MM.1S (cell line): ENCODE data around the gene C10orf120.

Experiments
- DNase-seq: peaks from one replicate; pipeline ENCODE4 v3.0.0-alpha.2; 2015
- H2AFZ ChIP-seq: fragments of 300-600 bp; sonication (generic); 2 replicates; pipeline ENCODE4 v1.6.0; 2016; ENCODE audit warnings: antibody characterized with exemption, low read length
- H3F3A ChIP-seq: fragments of 300-600 bp; sonication (generic); 2 replicates; pipeline ENCODE4 v1.6.1; 2016; ENCODE audit warnings: mild to moderate bottlenecking, antibody characterized with exemption, low read length, moderate library complexity, mixed read lengths; ENCODE audit not compliant: insufficient read depth
- H3K27ac ChIP-seq: fragments of 300-600 bp; sonication (generic); 2 replicates; pipeline ENCODE4 v1.5.1; 2016; ENCODE audit warnings: mild to moderate bottlenecking, low read length
- H3K27me3 ChIP-seq: fragments of 300-600 bp; sonication (generic); replicated peaks from 2 replicates; pipeline ENCODE4 v1.6.0; 2016; ENCODE audit warnings: low read length; ENCODE audit not compliant: insufficient read depth
- H3K36me3 ChIP-seq: fragments of 300-600 bp; sonication (generic); replicated peaks from 2 replicates; pipeline ENCODE4 v1.6.1; 2016; ENCODE audit warnings: mild to moderate bottlenecking, low read length, mixed read lengths; ENCODE audit not compliant: insufficient read depth
- H3K4me1 ChIP-seq: fragments of 300-600 bp; sonication (generic); 2 replicates; pipeline ENCODE4 v1.6.1; 2016; ENCODE audit warnings: low read length, mixed read lengths
- H3K4me2 ChIP-seq: fragments of 300-600 bp; sonication (generic); 2 replicates; pipeline ENCODE4 v1.6.0; 2016; ENCODE audit warnings: low read depth, low read length
- H3K4me3 ChIP-seq: fragments of 300-600 bp; sonication (generic); 2 replicates; pipeline ENCODE4 v1.5.1; 2016; ENCODE audit warnings: low read length, mixed read lengths
- H3K79me2 ChIP-seq: fragments of 300-600 bp; sonication (generic); 2 replicates; pipeline ENCODE4 v1.6.1; 2016; ENCODE audit warnings: mixed run types, low read length, mixed read lengths
- H3K9ac ChIP-seq: fragments of 300-600 bp; sonication (generic); 2 replicates; pipeline ENCODE4 v1.6.1; 2016; ENCODE audit warnings: low read length, mixed read lengths
- H3K9me2 ChIP-seq: fragments of 300-600 bp; sonication (generic); replicated peaks from 2 replicates; pipeline ENCODE4 v1.6.1; 2016; ENCODE audit warnings: mild to moderate bottlenecking, low read length, mixed read lengths; ENCODE audit not compliant: insufficient read depth
- H3K9me3 ChIP-seq: fragments of 300-600 bp; sonication (generic); replicated peaks from 2 replicates; pipeline ENCODE4 v1.6.1; 2016; ENCODE audit warnings: mild to moderate bottlenecking, low read length, mixed read lengths; ENCODE audit not compliant: insufficient read depth
- H4K20me1 ChIP-seq: fragments of 300-600 bp; sonication (generic); 2 replicates; pipeline ENCODE4 v1.6.1; 2016; ENCODE audit warnings: mild to moderate bottlenecking, low read length, moderate library complexity, mixed read lengths; ENCODE audit not compliant: insufficient read depth
- CTCF ChIP-seq: fragments of 300-600 bp; sonication (generic); IDR thresholded peaks from 2 replicates; pipeline ENCODE4 v1.5.1; 2016; ENCODE audit warnings: antibody characterized with exemption, low read length, mixed read lengths
- EZH2 ChIP-seq: fragments of 300-600 bp; sonication (generic); optimal IDR thresholded peaks from 2 replicates; pipeline ENCODE3; 2017; ENCODE audit warnings: low read depth, mild to moderate bottlenecking, antibody characterized with exemption, low read length, mixed read lengths
- EZH2phosphoT487 ChIP-seq: fragments of 300-600 bp; sonication (generic); IDR thresholded peaks from 2 replicates; pipeline ENCODE4 v1.6.1; 2018; ENCODE audit warnings: antibody characterized with exemption, low read length

C10orf120 gene

DNA sequence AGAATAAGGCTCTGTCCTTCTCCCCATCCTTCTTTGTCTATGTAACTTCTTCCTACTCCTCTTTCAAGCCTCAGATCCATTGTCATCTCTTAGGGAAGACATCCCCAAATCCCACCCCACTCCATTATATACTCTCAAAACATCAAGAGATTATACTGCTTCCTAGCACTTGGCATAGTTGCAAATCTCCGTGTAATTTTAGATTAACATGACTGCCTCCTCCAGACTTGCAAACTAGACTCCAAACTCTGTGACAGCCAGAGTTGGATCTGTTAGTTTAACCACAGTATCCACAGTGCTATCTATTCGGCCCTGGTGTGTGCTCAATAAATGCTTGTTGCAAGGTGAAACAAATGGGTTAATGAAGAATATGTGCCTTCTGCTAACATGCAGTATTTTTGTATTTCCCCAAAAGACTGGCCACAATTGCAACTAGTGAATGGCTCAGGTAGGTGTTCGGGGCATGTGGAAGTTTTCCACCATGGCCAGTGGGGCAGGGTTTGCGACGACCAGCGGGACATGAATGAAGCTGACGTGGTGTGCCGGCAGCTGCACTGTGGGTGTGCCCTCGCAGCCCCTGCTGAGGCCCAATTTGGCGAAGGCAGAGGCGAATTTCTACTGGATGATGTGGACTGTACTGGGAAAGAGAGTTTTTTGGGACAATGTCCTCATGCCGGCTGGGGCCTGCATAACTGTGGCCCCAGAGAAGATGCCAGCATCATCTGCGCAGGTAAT, 34.5 kb upstream of the C10orf120 start:
- no peaks in the 10 kb centered on the region for H3K79me2 ChIP-seq
- H4K20me1 ChIP-seq, result no peaks in the 10 kb centered on the region
- H3K4me1 ChIP-seq, result no peaks in the 10 kb centered on the region
- TF ChIP-seq EZH2 (no peak), CTCF (no peak), EZH2phosphoT487 (no peak)
- no peaks in the 10 kb centered on the region for H3K27me3 ChIP-seq
- H3K36me3 ChIP-seq, result no peaks in the 10 kb centered on the region
- no peaks in the 10 kb centered on the region for H3K9me3 ChIP-seq
- no peaks in the 10 kb centered on the region for H3K9me2 ChIP-seq
- no peaks in the 10 kb centered on the region for H3F3A ChIP-seq
- no peak overlapping the region for H2AFZ ChIP-seq
- no peak overlapping the region for H3K27ac ChIP-seq
- no peak for DNase-seq
- no peak overlapping the region for H3K4me3 ChIP-seq
- H3K4me2 ChIP-seq, result no peak overlapping the region
- no peak overlapping the region for H3K9ac ChIP-seq

- H3K4me2 ChIP-seq, result no peak overlapping the region
- TF ChIP-seq EZH2 (no peak), CTCF (no peak), EZH2phosphoT487 (no peak)
- H3K27ac ChIP-seq, result no peak overlapping the region
- no peaks in the 10 kb centered on the region for H3K9me2 ChIP-seq
- H3K9ac ChIP-seq, result no peak overlapping the region
- H3F3A ChIP-seq, result no peaks in the 10 kb centered on the region
- H3K9me3 ChIP-seq, result no peaks in the 10 kb centered on the region
- no peaks in the 10 kb centered on the region for H3K36me3 ChIP-seq
- H4K20me1 ChIP-seq, result no peaks in the 10 kb centered on the region
- no peak for DNase-seq
- no peak overlapping the region for H3K4me3 ChIP-seq
- no peak overlapping the region for H2AFZ ChIP-seq
- H3K79me2 ChIP-seq, result no peaks in the 10 kb centered on the region
- no peaks in the 10 kb centered on the region for H3K27me3 ChIP-seq
- no peaks in the 10 kb centered on the region for H3K4me1 ChIP-seq
These were observed 33.8 kb upstream of the C10orf120 start for GRCh38 chr10:122733443-122733842.

GRCh38 chr10:122730238-122730637, 30.6 kb upstream of the C10orf120 start:
- Histone ChIP-seq H3K9me3 (no peaks in the 10 kb centered on the region), H3K4me2 (no peak overlapping the region), H2AFZ (no peak overlapping the region), H3K36me3 (no peaks in the 10 kb centered on the region), H3K4me3 (no peak overlapping the region), H4K20me1 (no peaks in the 10 kb centered on the region), H3K4me1 (no peaks in the 10 kb centered on the region), H3K27me3 (no peaks in the 10 kb centered on the region), H3K79me2 (no peaks in the 10 kb centered on the region), H3F3A (no peaks in the 10 kb centered on the region), H3K9me2 (no peaks in the 10 kb centered on the region), H3K27ac (no peak overlapping the region), H3K9ac (no peak overlapping the region)
- DNase-seq, result no peak
- TF ChIP-seq EZH2phosphoT487 (no peak), EZH2 (no peak), CTCF (no peak)
